Pancreas (tissue), 10 donors: ENCODE results near the gene OR1S1. TPM values are rescaled to one million over a fixed set of nuclear protein-coding genes. Genes with fewer than 3 reads are reported as not detected.

Experiments used
- ATAC-seq, 4 donors: fragments of 200-7000 bp; cut with Tn5 transposase; one replicate each; pipeline versions ENCODE4 v1.8.0 to v1.9.1; 2020; ENCODE audit warnings: mild to moderate bottlenecking in 4 of 4, moderate library complexity in 4 of 4
- DNase-seq, 6 donors: peaks; one replicate each; pipeline ENCODE4 v3.0.0-alpha.2; 2020
- FAIRE-seq: peaks from 2 replicates; lab custom pipeline; 2012; peaks lifted over from hg19 to GRCh38; lab: Jason Lieb, UNC
- H3K27ac ChIP-seq, 4 donors: fragments of 200-600 bp; sonication (generic); 1 replicate in 3 of 4; 2 replicates in 1 of 4; pipeline versions ENCODE4 v1.5.0 to v1.8.0; 2020
- H3K27me3 ChIP-seq, 4 donors: fragments of 200-600 bp; one replicate each; pipeline ENCODE4 v1.8.0; 2021
- H3K36me3 ChIP-seq, 3 donors: fragments of 200-600 bp; sonication (generic) in 1 of 3; one replicate each; pipeline versions ENCODE4 v1.5.0 to v1.8.0; 2020 to 2021
- H3K4me1 ChIP-seq, 3 donors: fragments of 200-600 bp; one replicate each; pipeline ENCODE4 v1.8.0; 2021
- H3K4me3 ChIP-seq, 4 donors: fragments of 200-600 bp; sonication (generic) in 2 of 4; one replicate each; pipeline versions ENCODE4 v1.5.0 to v1.8.0; 2020 to 2021
- H3K9me3 ChIP-seq, 4 donors: fragments of 200-600 bp; one replicate each; pipeline ENCODE4 v1.8.0; 2021
- WGBS, 2 donors: extraction: QIAGEN DNeasy Blood & Tissue Kit; methylation state at CpG; one replicate each; pipeline ENCODE4 v1.1.7; 2013; 5-methylcytosine and 5-hydroxymethylcytosine counted together
- intact Hi-C, 3 donors: fragments of 100-400 bp; cut with DNase I; formaldehyde crosslinking; loops; one replicate each; pipeline versions ENCODE4 v1.11.1 to v1.14.2; 2022
- polyA plus RNA-seq, 2 donors: library from polyadenylated mRNA; stranded (reverse); fragments of 200-250 nt; gene quantifications; one replicate each; pipeline ENCODE4 v1.2.3, GENCODE V29; 2013
- total RNA-seq, 6 donors: library from RNA; stranded (reverse); fragmentation: NEBNext Ultra II Directional in 4 of 6; extraction: Animal tissue kit (Norgen Biotek cat#: 25700) in 4 of 6; gene quantifications; one replicate each; pipeline versions ENCODE4 v1.2.1 to v1.2.4, GENCODE V29; 2021 to 2023
- TF ChIP-seq, protein P1 (sequence below), 4 donors: fragments of 200-600 bp; sonication (generic) in 3 of 4; IDR thresholded peaks; one replicate each; pipeline versions ENCODE4 v1.5.0 to v1.8.0; 2021; ENCODE audit warnings: antibody characterized with exemption in 4 of 4
- donor health status: healthy with polysubstance abuse.
- donor health status: DM: no; HTN: no; CAD: no; lungs with moderate emphysema.
- donor health status: DM: no; HTN: no; CAD: no.
- donor health status: control.
- donor health status: control.
- donor health status: Bipolar disorder and iron deficiency.
- donor health status: DM: yes; HTN: yes; CAD: no.
- donor health status: DM: no; HTN: no; CAD: no.
- donor health status: DM: no; HTN: no; CAD: no.
- donor health status: DM: yes; HTN: yes; CAD: no.

Gene OR1S1
- total and polyA plus RNA-seq, 8 donors, result not detected

DNA sequence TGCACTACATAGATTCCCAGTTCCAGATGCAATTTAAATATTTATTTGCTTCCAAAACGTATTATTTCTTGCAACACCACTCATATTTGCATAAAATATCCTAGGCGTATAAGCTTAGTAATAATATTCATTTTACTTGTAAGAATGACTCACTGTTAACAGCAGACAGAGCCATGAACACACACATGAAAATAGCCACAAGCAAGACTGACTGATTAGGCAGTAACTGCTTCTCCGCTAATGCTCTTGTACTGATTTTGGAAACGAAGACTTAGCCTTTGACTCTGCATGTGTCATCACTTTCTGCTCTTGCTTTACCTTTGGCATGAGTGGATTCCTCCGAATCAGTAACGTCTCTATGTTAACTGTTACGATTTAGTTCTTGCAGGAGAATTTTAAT, 10.2 kb downstream of the OR1S1 start:
- Histone ChIP-seq H3K4me3 (no peak overlapping the region), H3K27ac (no peak overlapping the region), H3K4me1 (no peaks in the 10 kb centered on the region), H3K36me3 (no peaks in the 10 kb centered on the region), H3K27me3 (no peaks in the 10 kb centered on the region), H3K9me3 (no peaks in the 10 kb centered on the region)
- WGBS, 2 donors, result 63 to 70% methylated on average over 7 of the region's 7 CpGs
- no peak for DNase-seq
- no peak for ATAC-seq
- no peak for FAIRE-seq
- TF ChIP-seq, protein P1, sequence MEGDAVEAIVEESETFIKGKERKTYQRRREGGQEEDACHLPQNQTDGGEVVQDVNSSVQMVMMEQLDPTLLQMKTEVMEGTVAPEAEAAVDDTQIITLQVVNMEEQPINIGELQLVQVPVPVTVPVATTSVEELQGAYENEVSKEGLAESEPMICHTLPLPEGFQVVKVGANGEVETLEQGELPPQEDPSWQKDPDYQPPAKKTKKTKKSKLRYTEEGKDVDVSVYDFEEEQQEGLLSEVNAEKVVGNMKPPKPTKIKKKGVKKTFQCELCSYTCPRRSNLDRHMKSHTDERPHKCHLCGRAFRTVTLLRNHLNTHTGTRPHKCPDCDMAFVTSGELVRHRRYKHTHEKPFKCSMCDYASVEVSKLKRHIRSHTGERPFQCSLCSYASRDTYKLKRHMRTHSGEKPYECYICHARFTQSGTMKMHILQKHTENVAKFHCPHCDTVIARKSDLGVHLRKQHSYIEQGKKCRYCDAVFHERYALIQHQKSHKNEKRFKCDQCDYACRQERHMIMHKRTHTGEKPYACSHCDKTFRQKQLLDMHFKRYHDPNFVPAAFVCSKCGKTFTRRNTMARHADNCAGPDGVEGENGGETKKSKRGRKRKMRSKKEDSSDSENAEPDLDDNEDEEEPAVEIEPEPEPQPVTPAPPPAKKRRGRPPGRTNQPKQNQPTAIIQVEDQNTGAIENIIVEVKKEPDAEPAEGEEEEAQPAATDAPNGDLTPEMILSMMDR (IDR thresholded peaks at IDR 0.05), result no peak
- intact Hi-C loops, result no loop called here

DNA sequence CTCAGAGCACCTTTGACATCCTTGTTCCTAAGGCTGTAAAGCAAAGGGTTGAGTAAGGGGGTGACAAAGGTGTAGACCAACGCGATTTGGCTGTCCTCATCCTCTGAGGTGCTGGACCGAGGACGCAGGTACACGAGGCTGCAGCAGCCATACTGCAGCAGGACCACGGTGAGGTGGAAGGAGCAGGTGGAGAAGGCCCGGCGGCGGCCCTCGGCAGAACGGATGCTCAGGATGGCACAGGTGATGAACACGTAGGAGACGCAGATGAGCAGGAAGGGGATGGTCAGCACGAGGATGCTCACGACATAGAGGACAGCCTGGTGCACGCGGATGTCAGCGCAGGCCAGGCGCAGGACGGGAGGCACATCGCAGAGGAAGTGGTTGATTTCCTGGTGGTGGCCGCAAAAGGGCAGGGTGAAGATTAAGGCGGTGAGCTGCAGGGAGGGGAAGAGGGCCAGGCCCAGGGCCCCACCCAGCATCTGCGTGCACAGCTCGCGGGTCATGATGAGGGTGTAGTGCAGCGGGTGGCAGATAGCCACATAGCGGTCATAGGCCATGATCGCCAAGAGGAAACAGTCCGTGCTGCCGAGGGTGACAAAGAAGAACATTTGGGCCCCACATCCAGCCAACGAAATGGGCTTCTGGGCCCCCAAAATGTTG, 15.6 kb downstream of the OR1S1 start:
- FAIRE-seq (no peak), DNase-seq (peak in 2 of 6 donors; percentile 47 to 48), ATAC-seq (no peak)
- TF ChIP-seq, protein P1 (IDR thresholded peaks at IDR 0.05), result no peak
- Histone ChIP-seq H3K27me3 (no peaks in the 10 kb centered on the region), H3K4me1 (no peaks in the 10 kb centered on the region), H3K36me3 (no peaks in the 10 kb centered on the region), H3K4me3 (no peak overlapping the region), H3K27ac (no peak overlapping the region), H3K9me3 (no peaks in the 10 kb centered on the region)
- 82 to 90% methylated on average over 32 of the region's 32 CpGs for WGBS, 2 donors
- intact Hi-C loops, result no loop called here

DNA sequence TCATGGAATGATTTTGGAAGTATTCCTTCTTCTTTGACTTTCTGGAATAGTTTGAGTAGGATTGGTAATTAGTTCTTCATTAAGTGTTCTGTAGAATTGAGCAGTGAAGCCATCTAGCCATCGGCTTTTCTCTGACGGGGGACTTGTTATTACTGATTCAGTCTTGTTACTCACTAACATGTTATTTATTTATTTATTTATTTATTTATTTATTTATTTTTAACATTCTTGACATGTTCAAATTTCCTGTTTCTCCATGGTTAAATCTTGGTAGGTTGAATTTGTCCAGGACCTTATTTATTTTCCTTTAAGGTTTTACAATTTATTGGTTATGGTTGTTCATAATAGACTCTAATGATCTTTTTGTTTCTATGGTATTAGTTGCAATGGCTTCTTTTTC, 31.4 kb downstream of the OR1S1 start:
- Histone ChIP-seq H3K27ac (no peak overlapping the region), H3K36me3 (no peaks in the 10 kb centered on the region), H3K4me3 (no peak overlapping the region), H3K27me3 (no peaks in the 10 kb centered on the region), H3K9me3 (no peaks in the 10 kb centered on the region), H3K4me1 (no peaks in the 10 kb centered on the region)
- intact Hi-C loops, result no loop called here
- 75 to 95% methylated on average over 2 of the region's 2 CpGs for WGBS, 2 donors
- TF ChIP-seq, protein P1 (IDR thresholded peaks at IDR 0.05), result no peak
- ATAC-seq (no peak), FAIRE-seq (no peak), DNase-seq (no peak)

DNA sequence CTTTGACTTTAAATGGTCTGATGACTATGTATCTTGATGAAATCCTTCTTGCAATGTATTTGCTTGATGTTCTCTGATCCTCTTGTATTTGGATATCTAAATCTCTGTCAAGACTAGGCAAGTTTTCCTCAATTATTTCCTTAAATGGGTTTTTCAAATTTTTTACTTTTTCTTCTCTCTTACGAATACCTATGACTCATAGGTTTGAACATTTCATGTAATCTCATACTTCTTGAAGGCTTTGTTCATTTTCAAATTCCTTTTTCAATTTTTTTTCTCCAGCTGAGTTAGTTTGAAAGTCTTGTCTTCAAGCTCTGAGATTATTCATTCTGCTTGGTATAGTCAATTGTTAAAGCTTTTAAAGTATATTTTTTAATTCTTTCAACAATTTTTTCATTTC, 42.4 kb downstream of the OR1S1 start:
- intact Hi-C loops, result no loop called here
- Histone ChIP-seq H3K4me3 (no peak overlapping the region), H3K27ac (no peak overlapping the region), H3K9me3 (no peaks in the 10 kb centered on the region), H3K27me3 (peaks cover 0 to 3% (median 0%) of the 10 kb centered on the region in 4 donors), H3K4me1 (no peaks in the 10 kb centered on the region), H3K36me3 (no peaks in the 10 kb centered on the region)
- no peak for DNase-seq
- no peak for FAIRE-seq
- 61 to 64% methylated on average over 1 of the region's 1 CpG for WGBS, 2 donors
- no peak for ATAC-seq
- TF ChIP-seq, protein P1 (IDR thresholded peaks at IDR 0.05), result no peak

DNA sequence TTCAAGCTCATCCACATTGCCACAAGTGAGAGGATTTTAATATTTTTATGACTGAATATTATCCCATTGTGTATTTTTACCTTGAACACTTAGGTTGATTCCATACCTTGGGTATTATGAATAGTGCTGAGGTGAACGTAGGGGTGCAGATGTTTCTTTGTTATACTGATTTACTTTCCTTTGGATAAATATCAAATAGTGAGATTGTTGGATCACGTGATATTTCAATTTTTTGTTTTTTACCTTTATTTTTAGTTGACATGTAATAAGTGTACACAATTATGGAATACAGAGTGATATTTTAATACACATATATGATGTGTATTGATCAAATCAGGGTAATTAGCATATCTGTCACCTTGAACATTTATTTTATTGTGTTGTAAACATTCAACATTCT, 47.5 kb downstream of the OR1S1 start:
- FAIRE-seq (no peak), DNase-seq (no peak), ATAC-seq (no peak)
- intact Hi-C loops, result no loop called here
- WGBS, 2 donors, result 52 to 64% methylated on average over 2 of the region's 2 CpGs
- Histone ChIP-seq H3K4me3 (no peak overlapping the region), H3K9me3 (no peaks in the 10 kb centered on the region), H3K27ac (no peak overlapping the region), H3K4me1 (no peaks in the 10 kb centered on the region), H3K27me3 (no peaks in the 10 kb centered on the region), H3K36me3 (no peaks in the 10 kb centered on the region)
- TF ChIP-seq, protein P1 (IDR thresholded peaks at IDR 0.05), result no peak
